HCT116 (cell line): ENCODE data around the gene CEMIP2. TPM values are rescaled to one million over a fixed set of nuclear protein-coding genes. Genes with fewer than 3 reads are reported as not detected.

ENCODE experiments used
- ATAC-seq: fragments of 200-7000 bp; cut with Tn5 transposase; 2 replicates; pipeline ENCODE4 v1.9.1; 2020; ENCODE audit warnings: mild to moderate bottlenecking, moderate library complexity
- BruUV-seq: library from RNA; stranded (reverse); fragments of 400-500 nt; replicated peaks from 2 replicates; lab custom pipeline; 2021; lab: Mats Ljungman, UMichigan
- CTCF ChIA-PET: fragments of 300-600 bp; sonication (Branson Sonifier 250); formaldehyde crosslinking; loops from one replicate; lab custom pipeline; 2021; ENCODE audit warnings: antibody characterized with exemption; lab: Charles Lee
- POLR2A ChIA-PET: fragments of 300-600, 350-600 bp; sonication (Branson Sonifier 250); formaldehyde crosslinking; loops from one replicate; lab custom pipeline; 2021; ENCODE audit warnings: antibody characterized with exemption; lab: Charles Lee
- RAD21 ChIA-PET, 2 experiments: fragments of 300-600 bp; sonication (Branson Sonifier 250); formaldehyde crosslinking; loops; one replicate each; lab custom pipeline; 2023; ENCODE audit warnings: low total read pairs in 2 of 2; ENCODE audit not compliant: uncharacterized antibody in 2 of 2, unreplicated experiment in 2 of 2, low non-redundant PET in 1 of 2; lab: Charles Lee
- DNase-seq: peaks from one replicate; pipeline ENCODE4 v3.0.0-alpha.2; 2010; ENCODE audit warnings: low read depth, low spot score
- H2AFZ ChIP-seq: fragments of 200-600 bp; shearing (Covaris generic), sonication (generic); 2 replicates; pipeline ENCODE4 v1.6.1; 2017; ENCODE audit warnings: low read depth, mixed run types, mixed read lengths, antibody characterized with exemption, low read length; ENCODE audit not compliant: poor library complexity, severe bottlenecking
- H3K27ac ChIP-seq: 2 replicates; pipeline ENCODE4 v1.5.1; 2012; ENCODE audit warnings: low read depth, low read length
- H3K27me3 ChIP-seq: fragments of 200-600 bp; sonication (generic); 2 replicates; pipeline ENCODE4 v1.6.1; 2016; ENCODE audit warnings: mixed run types, low read length, mixed read lengths; ENCODE audit not compliant: insufficient read depth
- H3K36me3 ChIP-seq, 2 experiments: fragments of 200-500 bp in 1 of 2; fragments of 200-600 bp in 1 of 2; sonication (Bioruptor generic) in 1 of 2; sonication (generic) in 1 of 2; 2 replicates each; pipeline versions ENCODE4 v1.5.1 to v1.6.1; 2014 to 2016; ENCODE audit warnings: low read length in 2 of 2, inconsistent platforms in 1 of 2, mixed read lengths in 1 of 2, mixed run types in 1 of 2; ENCODE audit not compliant: insufficient read depth in 2 of 2, control insufficient read depth in 1 of 2
- H3K4me1 ChIP-seq, 2 experiments: fragments of 200-600 bp in 1 of 2; sonication (generic) in 1 of 2; 2 replicates each; pipeline versions ENCODE4 v1.5.1 to v1.6.1; 2012 to 2017; ENCODE audit warnings: low read length in 2 of 2, inconsistent platforms in 1 of 2, mild to moderate bottlenecking in 1 of 2, mixed read lengths in 1 of 2, mixed run types in 1 of 2, moderate library complexity in 1 of 2; ENCODE audit not compliant: insufficient read depth in 2 of 2, control insufficient read depth in 1 of 2
- H3K4me2 ChIP-seq: fragments of 200-600 bp; sonication (generic); 2 replicates; pipeline ENCODE4 v1.6.1; 2017; ENCODE audit warnings: mixed run types, low read length, mixed read lengths
- H3K4me3 ChIP-seq, 2 experiments: fragments of 200-600 bp in 1 of 2; sonication (generic) in 1 of 2; replicated peaks in 1 of 2; 2 replicates each; pipeline ENCODE4 v1.5.1; 2011 to 2016; ENCODE audit warnings: low read length in 2 of 2, control low read depth in 1 of 2, low read depth in 1 of 2, mild to moderate bottlenecking in 1 of 2, mixed read lengths in 1 of 2, mixed run types in 1 of 2
- H3K79me2 ChIP-seq: fragments of 200-600 bp; sonication (generic); 2 replicates; pipeline ENCODE4 v1.6.1; 2017; ENCODE audit warnings: mild to moderate bottlenecking, mixed run types, low read length, moderate library complexity, mixed read lengths; ENCODE audit not compliant: insufficient read depth
- H3K9ac ChIP-seq: fragments of 200-600 bp; sonication (generic); 2 replicates; pipeline ENCODE4 v1.6.1; 2016; ENCODE audit warnings: low read length, mixed read lengths
- H3K9me2 ChIP-seq: fragments of 200-600 bp; sonication (generic), shearing (Covaris generic); 2 replicates; pipeline ENCODE4 v1.6.1; 2017; ENCODE audit warnings: mixed run types, mild to moderate bottlenecking, moderate library complexity; ENCODE audit not compliant: insufficient read depth
- H3K9me3 ChIP-seq, 2 experiments: fragments of 200-500 bp in 1 of 2; fragments of 200-600 bp in 1 of 2; sonication (Bioruptor generic) in 1 of 2; sonication (generic) in 1 of 2; 2 replicates each; pipeline ENCODE4 v1.6.1; 2014 to 2017; ENCODE audit warnings: low read length in 2 of 2, mixed read lengths in 2 of 2, inconsistent platforms in 1 of 2, low read depth in 1 of 2, mild to moderate bottlenecking in 1 of 2, mixed run types in 1 of 2, moderate library complexity in 1 of 2; ENCODE audit not compliant: control insufficient read depth in 1 of 2, insufficient read depth in 1 of 2
- H4K20me1 ChIP-seq: fragments of 200-600 bp; sonication (generic), shearing (Covaris generic); 2 replicates; pipeline ENCODE4 v1.6.1; 2017; ENCODE audit warnings: mixed run types, mild to moderate bottlenecking, moderate library complexity; ENCODE audit not compliant: insufficient read depth
- ATF3 ChIP-seq: IDR thresholded peaks from 2 replicates; pipeline ENCODE4 v1.6.1; 2012
- CBX3 ChIP-seq: IDR thresholded peaks from 2 replicates; pipeline ENCODE4 v1.6.1; 2012; ENCODE audit warnings: low read depth
- CEBPB ChIP-seq: IDR thresholded peaks from 2 replicates; pipeline ENCODE4 v1.6.1; 2012; ENCODE audit warnings: low read depth
- CTCF ChIP-seq, 3 experiments: fragments of 200-600 bp in 1 of 3; sonication (generic) in 1 of 3; IDR thresholded peaks in 2 of 3; conservative IDR thresholded peaks in 1 of 3; 2 replicates each; pipeline ENCODE4 v1.5.1; 2012 to 2017; ENCODE audit warnings: low read depth in 2 of 3, low read length in 2 of 3, antibody characterized with exemption in 1 of 3, borderline replicate concordance in 1 of 3, control low read depth in 1 of 3, mild to moderate bottlenecking in 1 of 3, mixed read lengths in 1 of 3, mixed run types in 1 of 3, moderate library complexity in 1 of 3; ENCODE audit not compliant: insufficient read depth in 1 of 3
- EGR1 ChIP-seq: IDR thresholded peaks from 2 replicates; pipeline ENCODE4 v1.6.1; 2012; ENCODE audit warnings: low read depth
- ELF1 ChIP-seq: IDR thresholded peaks from 2 replicates; pipeline ENCODE4 v1.6.1; 2012; ENCODE audit warnings: low read depth, borderline replicate concordance
- EZH2phosphoT487 ChIP-seq: fragments of 200-600 bp; IDR thresholded peaks from 2 replicates; pipeline ENCODE4 v1.6.1; 2018; ENCODE audit warnings: antibody characterized with exemption, borderline replicate concordance
- FOSL1 ChIP-seq: IDR thresholded peaks from 2 replicates; pipeline ENCODE4 v1.6.1; 2012; ENCODE audit warnings: low read depth
- MAX ChIP-seq: IDR thresholded peaks from 2 replicates; pipeline ENCODE4 v1.6.1; 2012
- RAD21 ChIP-seq: IDR thresholded peaks from 2 replicates; pipeline ENCODE4 v1.6.1; 2012; ENCODE audit warnings: low read depth, mild to moderate bottlenecking
- SIN3A ChIP-seq: IDR thresholded peaks from 2 replicates; pipeline ENCODE4 v1.6.1; 2012; ENCODE audit warnings: low read depth
- SP1 ChIP-seq: IDR thresholded peaks from 2 replicates; pipeline ENCODE4 v1.6.1; 2012; ENCODE audit warnings: low read depth
- TCF7L2 ChIP-seq: IDR thresholded peaks from 2 replicates; pipeline ENCODE4 v1.7.0; 2011; ENCODE audit warnings: borderline replicate concordance, inconsistent platforms; ENCODE audit not compliant: insufficient read depth, insufficient read length; ENCODE audit errors: extremely low read depth
- YY1 ChIP-seq: IDR thresholded peaks from 2 replicates; pipeline ENCODE4 v1.6.1; 2011; ENCODE audit warnings: low read length, low read depth, moderate library complexity, mild to moderate bottlenecking; ENCODE audit not compliant: insufficient replicate concordance; ENCODE audit errors: extremely low read depth
- ZNF274 ChIP-seq: fragments of 200-500 bp; sonication (Bioruptor generic); IDR thresholded peaks from 2 replicates; pipeline ENCODE4 v1.6.1; 2014; ENCODE audit warnings: mild to moderate bottlenecking, low read depth, low read length, inconsistent platforms
- intact Hi-C: fragments of 100-400 bp; cut with micrococcal nuclease; formaldehyde crosslinking; loops from 2 replicates; pipeline ENCODE4 v1.10.0; 2022
- total RNA-seq: library from RNA; stranded (reverse); gene quantifications from one replicate; pipeline ENCODE4 v1.2.1, GENCODE V29; 2021; ENCODE audit not compliant: unreplicated experiment

Gene CEMIP2
- total RNA-seq, 1 experiment from 2014 or later: 14.3 TPM

GRCh38 chr9:71770170-71770569 is 1.9 kb upstream of the CEMIP2 start (continued):
- no peak for TF ChIP-seq CBX3
- no peak for TF ChIP-seq ATF3
- TF ChIP-seq ZNF274: no peak
- TF ChIP-seq FOSL1: no peak
- TF ChIP-seq EGR1: no peak
- TF ChIP-seq, all 23 proteins: peak for 0

GRCh38 chr9:71769175-71770161 is 1.2 kb upstream of the CEMIP2 start:
- H3K27me3 ChIP-seq: no peaks in the 10 kb centered on the region
- H3K9me2 ChIP-seq: no peaks in the 10 kb centered on the region
- DNase-seq: peak; percentile 75
- H3K9me3 ChIP-seq: no peaks in the 10 kb centered on the region
- no peaks in the 10 kb centered on the region for H3K36me3 ChIP-seq
- BruUV-seq: no TSS peak
- peak overlapping the region; percentile 24; the same call in 1 of the 2 replicates for H3K27ac ChIP-seq
- ATAC-seq: peak; percentile 75
- peak overlapping the region; percentile 99 for H3K4me2 ChIP-seq
- peak overlapping the region; percentile 11; the same call in 1 of the 2 replicates for H3K9ac ChIP-seq
- no peaks in the 10 kb centered on the region for H4K20me1 ChIP-seq
- peak overlapping the region; percentile 98 for H2AFZ ChIP-seq
- RAD21 ChIA-PET: interaction anchor here (0.6 to 0.7 kb wide), 2 partner anchors 84 to 427 kb away, joined by 3 read pairs; no protein-coding TSS in a partner anchor
- peak; percentile 63 for TF ChIP-seq RAD21
- TF ChIP-seq TCF7L2: no peak
- TF ChIP-seq CBX3: 0 out of 2 replicates have a peak, but pooled peaks have one; percentile 28
- TF ChIP-seq EGR1: 0 out of 2 replicates have a peak, but pooled peaks have one; percentile 41
- peak; percentile 22; the same call in 1 of the 2 replicates for TF ChIP-seq SP1
- peak in 2 of 3 experiments; percentile 30 to 50; a peak in 2 of 6 replicates for TF ChIP-seq CTCF (IDR thresholded peaks at IDR 0.05 in 2 of 3, conservative IDR thresholded peaks at IDR 0.05 in 1 of 3; ENCODE audit: borderline replicate concordance in 1 of 3, insufficient read depth in 1 of 3, low read depth in 2 of 3, low read length in 2 of 3)
- no peak for TF ChIP-seq YY1
- TF ChIP-seq MAX: peak; percentile 42
- TF ChIP-seq SIN3A: peak; percentile 36; the same call in 1 of the 2 replicates
- TF ChIP-seq ELF1: no peak
- TF ChIP-seq CEBPB: no peak
- TF ChIP-seq EZH2phosphoT487: no peak
- intact Hi-C loops: loop anchor here (1.0 to 5.0 kb wide), 3 partner anchors 141 to 482 kb away; no protein-coding TSS in a partner anchor
- POLR2A ChIA-PET: interaction anchor here (0.9 to 1.6 kb wide), 2 partner anchors 12 to 13 kb away, joined by 3 to 4 read pairs; no protein-coding TSS in a partner anchor
- CTCF ChIA-PET: interaction anchor here (0.8 to 1.7 kb wide), 8 partner anchors 10 to 520 kb away, joined by 3 to 8 read pairs (median 5); no protein-coding TSS in a partner anchor
- peaks cover 13% of the 10 kb centered on the region for H3K79me2 ChIP-seq
- peaks cover 13 to 37% of the 10 kb centered on the region in 2 experiments for H3K4me1 ChIP-seq
- peak overlapping the region; percentile 51 to 82 for H3K4me3 ChIP-seq
